GM21447 (cell line): ENCODE results near the gene FBLN5.
"Not testable (repeated sequence)": the region's sequence is repeated elsewhere in the genome, so short reads cannot be mapped to it uniquely, and the experiment has no call there.

Source experiments
- ATAC-seq: cut with Tn5 transposase; IDR thresholded peaks from one replicate; pipeline ENCODE4 v1.9.1; 2021; ENCODE audit not compliant: unreplicated experiment

Gene FBLN5

GRCh38 chr14:91910196-91910595 lies 37.3 kb downstream of the FBLN5 start:
- ATAC-seq: no peak

- no peak for ATAC-seq
Measured at GRCh38 chr14:91906374-91906773, 41.1 kb downstream of the FBLN5 start.

GRCh38 chr14:91904956-91905645 lies 42.4 kb downstream of the FBLN5 start:
- ATAC-seq: no peak

GRCh38 chr14:91904483-91904882 lies 43.0 kb downstream of the FBLN5 start:
- ATAC-seq: no peak

- ATAC-seq: no peak
Measured at GRCh38 chr14:91903070-91903469, 44.4 kb downstream of the FBLN5 start.

GRCh38 chr14:91902336-91902735 lies 45.2 kb downstream of the FBLN5 start:
- no peak for ATAC-seq

- no peak for ATAC-seq
Measured at GRCh38 chr14:91901449-91902226, 45.9 kb downstream of the FBLN5 start.

- ATAC-seq: no peak
Measured at GRCh38 chr14:91899806-91900205, 47.7 kb downstream of the FBLN5 start.

- ATAC-seq: no peak
Measured at GRCh38 chr14:91899213-91899612, 48.3 kb downstream of the FBLN5 start.

GRCh38 chr14:91898372-91898771 lies 49.1 kb downstream of the FBLN5 start:
- no peak for ATAC-seq

GRCh38 chr14:91897716-91898115 lies 49.8 kb downstream of the FBLN5 start:
- ATAC-seq: not testable (repeated sequence)

GRCh38 chr14:91897106-91897701 lies 50.3 kb downstream of the FBLN5 start:
- no peak for ATAC-seq

GRCh38 chr14:91896419-91896818 lies 51.1 kb downstream of the FBLN5 start:
- no peak for ATAC-seq

GRCh38 chr14:91893669-91894068 lies 53.8 kb downstream of the FBLN5 start:
- ATAC-seq: no peak

- ATAC-seq: no peak
Measured at GRCh38 chr14:91893007-91893406, 54.5 kb downstream of the FBLN5 start.

GRCh38 chr14:91891721-91892220 lies 55.7 kb downstream of the FBLN5 start:
- no peak for ATAC-seq

- no peak for ATAC-seq
Measured at GRCh38 chr14:91891101-91891500, 56.4 kb downstream of the FBLN5 start.

GRCh38 chr14:91890291-91890749 lies 57.2 kb downstream of the FBLN5 start:
- no peak for ATAC-seq

GRCh38 chr14:91889477-91890211 lies 57.9 kb downstream of the FBLN5 start:
- ATAC-seq: no peak

GRCh38 chr14:91888641-91889476 lies 58.6 kb downstream of the FBLN5 start:
- ATAC-seq: no peak
